HG03432 (cell line): ENCODE measurements around the gene KCNJ6.

ENCODE experiments used
- ATAC-seq: cut with Tn5 transposase; IDR thresholded peaks from one replicate; pipeline ENCODE4 v1.9.1; 2021; ENCODE audit warnings: mild to moderate bottlenecking, moderate library complexity; ENCODE audit not compliant: unreplicated experiment

The KCNJ6 gene

GRCh38 chr21:37821786-37822450, 94.3 kb downstream of the KCNJ6 start:
- ATAC-seq = no peak

- ATAC-seq = no peak
These were observed 95.2 kb downstream of the KCNJ6 start for GRCh38 chr21:37821092-37821491.

GRCh38 chr21:37819372-37819771, 96.9 kb downstream of the KCNJ6 start:
- no peak for ATAC-seq

- no peak for ATAC-seq
These were observed 99.0 kb downstream of the KCNJ6 start for GRCh38 chr21:37817242-37817641.

- ATAC-seq = no peak
These were observed 100.4 kb downstream of the KCNJ6 start for GRCh38 chr21:37815893-37816292.

- ATAC-seq = no peak
These were observed 104.5 kb downstream of the KCNJ6 start for GRCh38 chr21:37811711-37812110.

GRCh38 chr21:37808261-37808660, 108.0 kb downstream of the KCNJ6 start:
- no peak for ATAC-seq

GRCh38 chr21:37805266-37805665, 111.0 kb downstream of the KCNJ6 start:
- ATAC-seq = no peak

- no peak for ATAC-seq
These were observed 112.3 kb downstream of the KCNJ6 start for GRCh38 chr21:37804001-37804400.

GRCh38 chr21:37803101-37803651, 113.1 kb downstream of the KCNJ6 start:
- ATAC-seq = no peak

- ATAC-seq = no peak
These were observed 115.7 kb downstream of the KCNJ6 start for GRCh38 chr21:37800456-37801061.

GRCh38 chr21:37800057-37800455, 116.2 kb downstream of the KCNJ6 start:
- ATAC-seq = no peak

GRCh38 chr21:37799211-37800056, 116.8 kb downstream of the KCNJ6 start:
- ATAC-seq = no peak

- no peak for ATAC-seq
These were observed 118.9 kb downstream of the KCNJ6 start for GRCh38 chr21:37797403-37797802.

- no peak for ATAC-seq
These were observed 120.2 kb downstream of the KCNJ6 start for GRCh38 chr21:37796011-37796410.

- ATAC-seq = no peak
These were observed 122.6 kb downstream of the KCNJ6 start for GRCh38 chr21:37793660-37794059.

GRCh38 chr21:37792046-37792445, 124.2 kb downstream of the KCNJ6 start:
- no peak for ATAC-seq

- ATAC-seq = no peak
These were observed 125.4 kb downstream of the KCNJ6 start for GRCh38 chr21:37790905-37791304.

GRCh38 chr21:37788503-37788902, 127.8 kb downstream of the KCNJ6 start:
- no peak for ATAC-seq

GRCh38 chr21:37787456-37787855, 128.8 kb downstream of the KCNJ6 start:
- ATAC-seq = no peak

GRCh38 chr21:37784591-37785318, 131.5 kb downstream of the KCNJ6 start:
- no peak for ATAC-seq
